HG03354 (cell line): Measurements from ENCODE around the gene MYO7A.

Experiments used
- ATAC-seq: cut with Tn5 transposase; IDR thresholded peaks from one replicate; pipeline ENCODE4 v1.9.1; 2021; ENCODE audit warnings: mild to moderate bottlenecking; ENCODE audit not compliant: unreplicated experiment, poor library complexity, severe bottlenecking

The MYO7A gene

GRCh38 chr11:77205467-77206263 is 77.6 kb downstream of the MYO7A start:
- ATAC-seq: no peak

- no peak for ATAC-seq
Observed at GRCh38 chr11:77206264-77207018, 78.4 kb downstream of the MYO7A start.

- ATAC-seq: no peak
Observed at GRCh38 chr11:77207019-77207485, 79.0 kb downstream of the MYO7A start.

- ATAC-seq: no peak
Observed at GRCh38 chr11:77207618-77208313, 79.7 kb downstream of the MYO7A start.

GRCh38 chr11:77208535-77208934 is 80.5 kb downstream of the MYO7A start:
- no peak for ATAC-seq

DNA sequence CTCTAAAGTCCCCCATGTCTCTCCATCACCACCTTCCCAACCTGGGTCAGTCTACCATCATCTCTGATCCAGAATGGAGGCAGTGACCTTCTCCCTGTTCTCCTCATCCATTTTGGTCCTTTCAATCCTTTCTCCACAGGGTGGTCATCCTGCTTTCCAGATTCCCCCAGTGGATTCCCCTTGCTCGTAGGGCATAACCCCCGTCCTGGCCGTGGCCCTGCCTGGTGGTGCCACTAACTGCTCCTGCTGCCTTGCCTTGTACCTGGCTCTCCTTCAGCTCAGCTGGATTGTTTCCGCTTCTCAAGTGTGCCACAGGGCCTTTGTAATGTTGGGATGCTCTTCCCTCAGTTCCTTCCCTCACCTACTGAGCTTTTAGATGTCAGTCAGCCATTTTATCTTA is 81.6 kb downstream of the MYO7A start:
- ATAC-seq: no peak

DNA sequence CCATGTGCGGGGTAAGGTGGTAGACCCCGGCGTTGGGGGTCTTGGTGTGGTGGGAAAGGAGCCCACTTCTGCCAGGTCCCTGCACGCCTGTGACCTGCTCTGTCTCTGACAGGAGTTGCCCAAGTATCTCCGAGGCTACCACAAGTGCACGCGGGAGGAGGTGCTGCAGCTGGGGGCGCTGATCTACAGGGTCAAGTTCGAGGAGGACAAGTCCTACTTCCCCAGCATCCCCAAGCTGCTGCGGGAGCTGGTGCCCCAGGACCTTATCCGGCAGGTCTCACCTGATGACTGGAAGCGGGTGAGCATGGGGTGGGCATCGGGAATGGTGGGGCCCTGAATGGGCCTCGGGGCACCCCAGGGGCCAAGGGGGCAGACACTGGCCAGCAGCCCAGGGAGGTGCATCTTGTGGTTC is 83.0 kb downstream of the MYO7A start:
- ATAC-seq: no peak

DNA sequence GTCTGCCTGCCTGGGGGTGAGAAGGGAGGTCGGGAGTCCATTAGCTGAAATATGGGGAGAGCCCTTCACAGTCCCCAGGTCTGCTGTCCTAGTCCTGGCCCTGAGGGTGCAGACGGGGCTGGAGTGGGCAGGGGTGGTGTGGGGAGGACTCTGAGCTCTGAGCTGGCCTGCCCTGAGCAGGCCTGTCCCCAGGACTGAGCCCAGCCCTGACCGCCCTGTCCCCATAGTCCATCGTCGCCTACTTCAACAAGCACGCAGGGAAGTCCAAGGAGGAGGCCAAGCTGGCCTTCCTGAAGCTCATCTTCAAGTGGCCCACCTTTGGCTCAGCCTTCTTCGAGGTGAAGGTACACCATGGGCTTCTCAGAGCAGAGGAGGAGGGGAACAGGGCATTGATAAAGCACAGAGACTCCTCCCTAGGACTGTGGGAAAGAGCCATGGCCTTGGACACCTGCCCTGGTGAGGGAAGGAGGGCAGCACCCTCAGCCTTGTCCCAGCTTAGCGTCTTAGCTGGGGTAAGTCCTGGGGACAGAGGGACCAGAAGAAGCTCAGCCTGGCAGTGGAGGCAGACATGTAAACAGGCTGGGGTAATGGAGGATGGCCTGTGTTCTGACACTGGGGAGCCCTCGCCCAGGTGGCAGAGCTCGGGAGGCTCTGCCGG is 83.7 kb downstream of the MYO7A start:
- no peak for ATAC-seq

GRCh38 chr11:77212314-77213007 is 84.4 kb downstream of the MYO7A start:
- no peak for ATAC-seq

DNA sequence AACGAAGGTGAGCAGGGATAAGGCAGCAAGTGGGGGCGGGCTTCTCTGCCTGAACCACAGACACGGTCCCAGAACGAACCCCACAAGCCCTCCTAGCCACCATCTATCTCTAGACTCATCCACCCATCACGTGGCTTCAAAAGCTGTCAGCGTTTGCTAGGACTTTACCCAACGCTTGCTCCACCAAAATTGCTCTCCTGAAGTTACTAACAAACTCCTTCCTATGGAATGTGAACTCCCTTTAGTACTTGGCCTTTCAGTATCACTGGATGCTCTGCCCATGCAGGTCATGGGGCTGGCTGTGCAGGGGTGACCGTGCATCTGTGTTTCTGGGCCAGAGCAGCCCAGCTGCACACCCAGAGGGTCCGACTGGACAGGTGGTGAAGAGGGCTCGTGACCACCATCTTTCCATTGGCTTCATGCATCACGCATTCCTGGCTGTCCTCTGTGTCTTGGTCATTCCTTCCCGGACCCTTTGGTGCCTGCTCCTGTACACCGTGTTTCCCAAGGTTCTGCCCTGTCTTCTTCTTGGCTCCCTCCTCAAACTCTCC is 85.1 kb downstream of the MYO7A start:
- ATAC-seq: no peak

DNA sequence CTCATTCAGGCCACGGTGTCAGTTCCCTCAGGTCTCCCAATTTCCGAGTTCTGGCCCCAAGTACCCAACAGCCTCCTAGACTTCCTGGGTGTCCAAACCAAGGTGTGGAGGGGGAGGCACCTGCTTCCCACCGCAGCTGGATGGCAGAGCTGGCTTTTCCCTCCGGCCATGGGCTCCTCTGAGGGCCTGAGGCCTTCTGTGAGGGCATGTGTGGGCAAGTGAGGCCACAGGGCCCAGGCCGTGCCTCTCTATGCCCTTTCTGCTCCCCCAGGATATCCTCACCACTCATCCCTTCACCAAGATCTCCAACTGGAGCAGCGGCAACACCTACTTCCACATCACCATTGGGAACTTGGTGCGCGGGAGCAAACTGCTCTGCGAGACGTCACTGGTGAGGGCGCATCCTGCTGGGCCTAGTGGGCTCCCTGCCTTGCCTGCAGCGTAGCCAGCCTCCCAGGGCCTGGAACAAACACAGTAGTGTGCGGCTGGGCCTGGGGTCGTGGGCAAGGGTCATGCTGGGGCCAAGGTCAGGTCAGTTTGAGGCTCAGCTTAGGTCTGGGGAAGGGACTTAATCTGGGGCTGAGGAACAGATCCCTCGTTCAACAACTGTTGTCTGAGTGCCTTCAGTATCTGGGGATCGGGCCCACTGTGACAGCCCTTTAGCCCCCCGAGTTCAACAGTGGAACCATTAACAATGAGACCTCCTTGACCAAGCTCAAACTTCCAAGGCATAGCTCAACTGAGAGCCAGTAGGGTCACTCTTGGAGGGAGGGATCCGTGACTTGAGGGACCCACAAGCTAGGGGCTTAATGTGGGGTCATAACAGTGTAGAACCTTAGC is 85.8 kb downstream of the MYO7A start:
- no peak for ATAC-seq

- no peak for ATAC-seq
Observed at GRCh38 chr11:77214557-77214956, 86.5 kb downstream of the MYO7A start.

DNA sequence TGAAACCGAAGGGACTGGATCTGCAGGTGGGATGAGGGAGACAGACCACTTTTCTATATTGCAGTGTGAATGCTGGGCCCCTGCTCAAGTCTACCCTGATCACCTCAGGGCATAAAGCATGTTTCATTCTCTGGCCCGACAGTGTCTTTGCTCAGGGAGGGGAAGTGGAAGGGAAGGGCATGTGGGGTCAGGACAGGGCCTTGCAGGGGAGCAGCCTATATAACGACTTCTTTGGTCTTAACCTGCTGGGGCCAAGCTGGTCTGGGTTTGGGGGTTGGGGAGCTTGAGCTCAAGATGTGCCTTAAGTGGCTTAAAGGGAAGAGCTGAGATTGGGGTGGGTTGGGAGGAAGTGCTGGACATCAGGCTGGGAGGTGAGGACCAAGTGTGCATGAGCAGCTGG is 87.1 kb downstream of the MYO7A start:
- ATAC-seq: no peak

DNA sequence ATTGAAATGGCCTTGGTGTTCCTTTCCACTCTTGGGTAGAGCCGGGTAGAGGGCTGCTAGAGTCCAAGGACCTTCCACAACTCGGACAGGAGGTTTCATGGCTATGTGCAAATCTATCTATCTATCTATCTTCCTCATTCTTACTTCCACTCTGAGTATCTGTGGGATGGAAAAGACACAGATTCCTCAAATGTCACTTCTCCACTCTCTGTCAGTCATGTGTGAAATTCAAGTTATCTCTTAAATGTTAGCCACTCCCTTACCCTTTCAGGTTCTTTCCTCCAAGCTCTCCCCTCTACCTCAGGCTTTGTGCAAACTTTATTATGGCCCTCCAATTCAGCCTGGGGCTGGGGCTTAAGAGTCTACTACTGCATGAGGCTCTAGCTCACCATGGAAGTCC is 89.1 kb downstream of the MYO7A start:
- ATAC-seq: no peak

- ATAC-seq: no peak
Observed at GRCh38 chr11:77223797-77224196, 95.8 kb downstream of the MYO7A start.

DNA sequence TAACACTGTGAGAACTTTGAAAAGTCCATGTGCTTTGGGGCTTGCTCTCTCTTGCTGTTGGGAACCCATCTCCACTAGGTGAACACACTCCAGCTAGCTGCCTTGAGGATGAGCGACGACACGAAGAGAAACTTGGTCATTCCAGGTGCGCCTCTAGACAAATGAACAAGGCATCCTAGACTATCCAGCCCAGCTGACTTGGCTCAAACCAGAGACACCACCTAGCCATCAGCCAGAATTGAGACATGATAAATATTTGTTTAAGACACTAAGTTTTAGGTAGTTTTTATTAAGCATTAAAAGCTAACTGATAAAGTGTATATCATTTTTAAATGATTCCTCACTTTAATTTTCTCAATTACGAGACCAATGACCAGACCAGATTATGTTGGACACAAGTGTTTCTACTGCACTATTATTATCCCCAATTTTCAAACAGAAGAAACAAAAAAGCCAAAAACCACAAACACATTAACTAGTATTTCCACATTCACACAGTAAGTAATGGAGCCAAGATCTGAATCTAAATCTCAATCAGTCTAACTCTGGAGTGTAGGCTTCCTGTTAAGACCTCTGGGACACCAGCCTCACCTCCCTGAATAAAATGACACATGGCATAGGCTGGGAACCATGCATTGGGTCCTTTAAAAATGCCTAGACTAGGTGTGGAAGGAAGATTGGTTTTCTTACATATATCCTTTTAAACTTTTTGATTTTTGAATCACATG is 103.0 kb downstream of the MYO7A start:
- no peak for ATAC-seq

GRCh38 chr11:77231800-77232199 is 103.8 kb downstream of the MYO7A start:
- no peak for ATAC-seq

- ATAC-seq: no peak
Observed at GRCh38 chr11:77232242-77232641, 104.2 kb downstream of the MYO7A start.
